Measurements from ENCODE around the gene SH2D3C. TPM values are rescaled to one million over a fixed set of nuclear protein-coding genes. Genes with fewer than 3 reads are reported as not detected.

The SH2D3C gene
- total RNA-seq, 2 experiments from 2014 or later = 29.9 to 30.3 TPM

DNA sequence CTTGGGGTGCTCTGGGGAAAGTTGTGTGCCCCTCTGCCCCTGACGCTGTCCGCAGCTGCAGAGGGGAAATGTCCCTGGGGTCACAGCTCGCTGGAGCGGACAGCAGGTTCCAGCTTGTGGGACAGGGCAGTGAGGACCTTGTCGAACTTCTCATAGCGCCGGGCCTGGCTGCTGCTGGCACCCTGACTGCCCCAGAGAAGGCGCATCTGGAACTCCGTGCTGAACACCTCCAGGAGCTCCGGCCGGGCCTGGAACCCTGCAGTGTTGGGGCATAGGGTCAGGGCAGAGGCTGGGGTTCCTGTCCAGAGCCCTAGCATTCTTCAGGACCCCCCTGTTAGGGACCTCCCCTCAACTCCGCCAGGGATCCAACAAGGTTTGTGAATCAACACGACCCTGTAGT is 39.8 kb downstream of the SH2D3C start:
- Mint-ChIP-seq H3K36me3 (ENCODE audit: low read depth) (peaks cover 13% of the 10 kb centered on the region), H3K9me3 (no peaks in the 10 kb centered on the region), H3K27me3 (no peaks in the 10 kb centered on the region), H3K27ac (no peak overlapping the region), H3K4me3 (no peak overlapping the region), H3K4me1 (ENCODE audit: low read depth) (peaks cover 13% of the 10 kb centered on the region)
- CTCF ChIA-PET = interaction anchor here (0.7 to 2.0 kb wide), 2 partner anchors 131 to 379 kb away, joined by 3 to 6 read pairs; no protein-coding TSS in a partner anchor
- intact Hi-C loops (cut with micrococcal nuclease) = loop anchor here (5.0 to 10.0 kb wide), 3 partner anchors 44 to 234 kb away; no protein-coding TSS in a partner anchor
- no peak for DNase-seq
- TF ChIP-seq, protein P1, sequence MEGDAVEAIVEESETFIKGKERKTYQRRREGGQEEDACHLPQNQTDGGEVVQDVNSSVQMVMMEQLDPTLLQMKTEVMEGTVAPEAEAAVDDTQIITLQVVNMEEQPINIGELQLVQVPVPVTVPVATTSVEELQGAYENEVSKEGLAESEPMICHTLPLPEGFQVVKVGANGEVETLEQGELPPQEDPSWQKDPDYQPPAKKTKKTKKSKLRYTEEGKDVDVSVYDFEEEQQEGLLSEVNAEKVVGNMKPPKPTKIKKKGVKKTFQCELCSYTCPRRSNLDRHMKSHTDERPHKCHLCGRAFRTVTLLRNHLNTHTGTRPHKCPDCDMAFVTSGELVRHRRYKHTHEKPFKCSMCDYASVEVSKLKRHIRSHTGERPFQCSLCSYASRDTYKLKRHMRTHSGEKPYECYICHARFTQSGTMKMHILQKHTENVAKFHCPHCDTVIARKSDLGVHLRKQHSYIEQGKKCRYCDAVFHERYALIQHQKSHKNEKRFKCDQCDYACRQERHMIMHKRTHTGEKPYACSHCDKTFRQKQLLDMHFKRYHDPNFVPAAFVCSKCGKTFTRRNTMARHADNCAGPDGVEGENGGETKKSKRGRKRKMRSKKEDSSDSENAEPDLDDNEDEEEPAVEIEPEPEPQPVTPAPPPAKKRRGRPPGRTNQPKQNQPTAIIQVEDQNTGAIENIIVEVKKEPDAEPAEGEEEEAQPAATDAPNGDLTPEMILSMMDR (IDR thresholded peaks at IDR 0.05) = no peak
- no peak for ATAC-seq
- POLR2A ChIA-PET = no interaction called here

- TF ChIP-seq, protein P1 (IDR thresholded peaks at IDR 0.05) = no peak
- intact Hi-C loops (cut with micrococcal nuclease) = loop anchor here (5.0 to 10.0 kb wide), 3 partner anchors 47 to 231 kb away; no protein-coding TSS in a partner anchor
- H3K4me3 Mint-ChIP-seq = peak overlapping the region; percentile 77
- H3K27me3 Mint-ChIP-seq = no peaks in the 10 kb centered on the region
- CTCF ChIA-PET = interaction anchor here (0.7 to 5.1 kb wide), 45 partner anchors 8 to 290 kb away, joined by 3 to 62 read pairs (median 7); partner anchors contain the start of genes CDK9, CFAP157, ENG and PTRH1
- peak overlapping the region; percentile 86 for H3K27ac Mint-ChIP-seq
- H3K9me3 Mint-ChIP-seq = no peaks in the 10 kb centered on the region
- ATAC-seq = no peak
- POLR2A ChIA-PET = interaction anchor here (0.8 to 2.2 kb wide), 9 partner anchors 9 to 185 kb away, joined by 4 to 13 read pairs (median 8); partner anchors contain the start of genes CDK9, PTRH1, SH2D3C and TTC16
- H3K36me3 Mint-ChIP-seq (ENCODE audit: low read depth) = peaks cover 2% of the 10 kb centered on the region
- H3K4me1 Mint-ChIP-seq (ENCODE audit: low read depth) = peaks cover 15% of the 10 kb centered on the region
- DNase-seq = no peak
Observed at GRCh38 chr9:127735530-127736185, 42.8 kb downstream of the SH2D3C start.

DNA sequence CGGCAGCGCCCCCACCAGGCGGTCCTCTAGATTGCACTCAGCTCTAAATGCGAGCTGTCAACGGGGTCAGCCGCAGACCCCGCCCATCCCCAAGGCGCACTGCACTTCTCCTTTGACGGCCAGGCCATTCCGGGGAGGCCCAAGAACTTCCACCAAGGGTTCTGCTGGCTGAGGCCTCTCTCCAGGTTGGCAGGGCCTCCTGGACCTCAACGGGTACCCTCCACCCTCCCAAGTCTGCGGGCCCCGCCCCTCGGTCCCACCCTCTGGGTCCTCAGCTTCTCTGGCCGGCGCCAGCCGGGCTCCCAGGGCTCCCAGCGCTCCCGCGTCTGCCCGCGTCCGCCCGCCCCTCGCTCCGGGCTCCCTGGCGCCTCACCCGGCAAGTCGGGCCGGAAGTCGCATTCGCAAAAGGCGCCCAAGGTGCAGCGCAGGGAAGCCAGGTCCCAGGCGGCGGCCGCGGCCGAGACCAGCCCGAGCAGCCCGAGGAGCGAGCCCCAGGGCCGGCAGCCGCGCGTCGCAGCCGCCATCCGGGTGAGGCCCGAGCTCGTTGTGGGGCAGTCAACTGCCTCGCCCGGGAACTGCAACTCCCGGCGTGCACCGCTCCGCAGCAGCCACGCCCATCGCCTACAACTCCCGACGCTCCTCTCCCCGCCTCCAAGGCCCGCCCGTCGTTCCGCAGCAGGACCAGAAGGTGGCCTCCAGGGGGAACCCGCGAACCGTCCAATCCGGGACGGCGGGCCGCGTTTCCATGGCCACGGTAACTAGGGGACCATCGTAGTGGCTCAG is 43.5 kb downstream of the SH2D3C start, which contains the start of gene TOR2A:
TSS of gene TOR2A (minus strand) at position 548 of the 783 bp plus-strand sequence. CDS start at position 524, 24 bp downstream.
- no peaks in the 10 kb centered on the region for H3K27me3 Mint-ChIP-seq
- ChIA-PET CTCF (interaction anchor here (0.6 to 5.1 kb wide), 81 partner anchors 8 to 291 kb away, joined by 3 to 62 read pairs (median 4); partner anchors contain the start of genes CDK9, CFAP157, ENG and PTRH1), POLR2A (interaction anchor here (0.6 to 2.6 kb wide), 23 partner anchors 8 to 284 kb away, joined by 3 to 13 read pairs (median 4); partner anchors contain the start of genes CDK9, LRSAM1, PTRH1 and RPL12)
- intact Hi-C loops (cut with micrococcal nuclease) = loop anchor here (5.0 to 10.0 kb wide), 4 partner anchors 47 to 230 kb away; no protein-coding TSS in a partner anchor
- no peaks in the 10 kb centered on the region for H3K9me3 Mint-ChIP-seq
- H3K36me3 Mint-ChIP-seq (ENCODE audit: low read depth) = peaks cover 2% of the 10 kb centered on the region
- DNase-seq (peak; percentile 99), ATAC-seq (peak; percentile 92)
- peaks cover 15% of the 10 kb centered on the region for H3K4me1 Mint-ChIP-seq (ENCODE audit: low read depth)
- H3K27ac Mint-ChIP-seq = peak within 1 kb of the TSS; percentile 86
- peak within 1 kb of the TSS; percentile 77 for H3K4me3 Mint-ChIP-seq
- TF ChIP-seq, protein P1 (IDR thresholded peaks at IDR 0.05) = peak; percentile 76

- POLR2A ChIA-PET = interaction anchor here (0.6 to 2.6 kb wide), 22 partner anchors 9 to 284 kb away, joined by 3 to 13 read pairs (median 4); partner anchors contain the start of genes CDK9, LRSAM1, PTRH1 and RPL12
- H3K9me3 Mint-ChIP-seq = no peaks in the 10 kb centered on the region
- H3K27ac Mint-ChIP-seq = peak overlapping the region; percentile 82
- CTCF ChIA-PET = interaction anchor here (0.6 to 5.1 kb wide), 66 partner anchors 8 to 291 kb away, joined by 3 to 62 read pairs (median 5); partner anchors contain the start of genes CDK9, CFAP157, ENG and PTRH1
- intact Hi-C loops (cut with micrococcal nuclease) = loop anchor here (5.0 to 10.0 kb wide), 2 partner anchors 142 to 229 kb away; no protein-coding TSS in a partner anchor
- H3K4me1 Mint-ChIP-seq (ENCODE audit: low read depth) = peaks cover 15% of the 10 kb centered on the region
- peak overlapping the region; percentile 77 for H3K4me3 Mint-ChIP-seq
- peaks cover 2% of the 10 kb centered on the region for H3K36me3 Mint-ChIP-seq (ENCODE audit: low read depth)
- no peak for ATAC-seq
- no peaks in the 10 kb centered on the region for H3K27me3 Mint-ChIP-seq
- no peak for DNase-seq
- TF ChIP-seq, protein P1 (IDR thresholded peaks at IDR 0.05) = no peak
Observed at GRCh38 chr9:127734247-127734746, 44.2 kb downstream of the SH2D3C start.
